ENCODE results near the gene PGC. TPM values are rescaled to one million over a fixed set of nuclear protein-coding genes. Genes with fewer than 3 reads are reported as not detected.

PGC gene
- total and polyA plus RNA-seq, 2 donors (not counting 1 experiment from before 2014, with no cell fraction given): not detected

DNA sequence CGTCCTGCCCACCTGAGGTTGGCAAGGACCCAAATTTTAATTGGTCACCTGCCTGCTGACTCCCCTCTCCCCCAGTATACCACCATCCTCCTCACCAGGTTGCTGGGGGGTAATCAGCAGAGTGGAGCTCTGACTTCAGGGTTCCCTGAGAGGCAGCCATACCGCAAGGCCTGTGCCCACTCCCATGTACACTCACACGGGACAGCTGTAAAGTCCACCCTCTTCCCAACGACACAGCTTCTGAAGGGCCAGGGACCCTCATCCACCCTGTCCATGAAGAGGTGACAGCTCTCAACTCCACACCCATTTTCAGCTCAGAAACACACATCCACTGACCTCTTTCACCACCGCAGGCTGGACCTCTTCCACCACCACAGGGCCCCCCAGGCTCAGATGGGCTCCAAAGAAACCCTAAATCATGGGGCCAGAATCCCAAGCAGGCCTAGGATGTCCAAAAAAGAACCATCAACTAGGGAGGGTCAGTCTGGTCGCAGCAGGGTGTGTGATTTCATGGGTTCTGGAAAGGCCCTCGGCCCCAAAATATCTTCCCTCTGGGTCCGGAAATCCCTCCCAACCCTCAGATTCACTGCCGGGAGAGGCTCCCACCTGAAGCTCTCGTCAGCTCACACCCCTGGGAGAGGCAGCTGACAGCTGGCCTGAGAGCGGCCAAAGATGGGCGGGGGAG is 41.7 kb downstream of the PGC start:
- Mint-ChIP-seq H3K4me1 (peaks cover 97% of the 10 kb centered on the region), H3K4me3 (peak overlapping the region; percentile 86), H3K27me3 (no peaks in the 10 kb centered on the region), H3K27ac (peak overlapping the region; percentile 100), H3K9me3 (ENCODE audit: insufficient read depth) (no peaks in the 10 kb centered on the region)
- intact Hi-C loops (cut with micrococcal nuclease): loop anchor here (5.0 to 10.0 kb wide), 2 partner anchors 158 to 189 kb away; partner anchors contain the start of genes FOXP4 and USP49
- Histone ChIP-seq H3K9ac (ENCODE audit: low read length) (peak overlapping the region; percentile 65), H3K36me3 (replicated peaks in 1 of 2; ENCODE audit: control extremely low read depth in 1 of 2, control insufficient read depth in 1 of 2, extremely low read depth in 1 of 2, insufficient read depth in 2 of 2, low read length in 1 of 2) (peaks cover 0 to 49% of the 10 kb centered on the region in 2 experiments), H4K20me1 (ENCODE audit: control insufficient read depth, insufficient read depth, low read length, poor library complexity, severe bottlenecking) (peaks cover 26% of the 10 kb centered on the region), H3K4me1 (ENCODE audit: control insufficient read depth in 2 of 2, insufficient read depth in 2 of 2, low read length in 2 of 2) (peaks cover 87 to 94% of the 10 kb centered on the region in 2 donors), H3K79me2 (ENCODE audit: control insufficient read depth, insufficient read depth, low read length) (peaks cover 97% of the 10 kb centered on the region), H3K4me3 (ENCODE audit: control extremely low read depth in 1 of 5, extremely low read depth in 1 of 5, insufficient read depth in 1 of 5, low read depth in 2 of 5, low read length in 4 of 5) (peak overlapping the region in 4 of 5 experiments; percentile 33 to 65 (median 56)), H3K27me3 (replicated peaks in 1 of 4; ENCODE audit: control extremely low read depth in 1 of 4, control insufficient read depth in 3 of 4, insufficient read depth in 4 of 4, low read length in 3 of 4) (no peaks in the 10 kb centered on the region), H3K9me3 (ENCODE audit: control extremely low read depth in 1 of 3, control insufficient read depth in 2 of 3, insufficient read depth in 1 of 3, low read length in 2 of 3) (peaks cover 0 to 5% (median 0%) of the 10 kb centered on the region in 3 donors), H3K27ac (ENCODE audit: low read length in 2 of 2) (peak overlapping the region; percentile 83 to 96), H3K4me2 (replicated peaks; ENCODE audit: low read depth, low read length, poor library complexity, severe bottlenecking) (peak overlapping the region; percentile 82), H2AFZ (ENCODE audit: insufficient read depth, low read depth, low read length, poor library complexity, severe bottlenecking) (peak overlapping the region; percentile 16)
- 44% methylated on average over 12 of the region's 12 CpGs for WGBS (ENCODE audit: insufficient coverage)
- CTCF ChIA-PET: interaction anchor here (0.9 to 8.3 kb wide), 19 partner anchors 7 to 399 kb away, joined by 3 to 303 read pairs (median 5); partner anchors contain the start of genes BYSL, MED20, TFEB and TOMM6
- DNase-seq (peak; percentile 36), ATAC-seq (ENCODE audit: low read depth) (no peak)
- TF ChIP-seq, protein P1, sequence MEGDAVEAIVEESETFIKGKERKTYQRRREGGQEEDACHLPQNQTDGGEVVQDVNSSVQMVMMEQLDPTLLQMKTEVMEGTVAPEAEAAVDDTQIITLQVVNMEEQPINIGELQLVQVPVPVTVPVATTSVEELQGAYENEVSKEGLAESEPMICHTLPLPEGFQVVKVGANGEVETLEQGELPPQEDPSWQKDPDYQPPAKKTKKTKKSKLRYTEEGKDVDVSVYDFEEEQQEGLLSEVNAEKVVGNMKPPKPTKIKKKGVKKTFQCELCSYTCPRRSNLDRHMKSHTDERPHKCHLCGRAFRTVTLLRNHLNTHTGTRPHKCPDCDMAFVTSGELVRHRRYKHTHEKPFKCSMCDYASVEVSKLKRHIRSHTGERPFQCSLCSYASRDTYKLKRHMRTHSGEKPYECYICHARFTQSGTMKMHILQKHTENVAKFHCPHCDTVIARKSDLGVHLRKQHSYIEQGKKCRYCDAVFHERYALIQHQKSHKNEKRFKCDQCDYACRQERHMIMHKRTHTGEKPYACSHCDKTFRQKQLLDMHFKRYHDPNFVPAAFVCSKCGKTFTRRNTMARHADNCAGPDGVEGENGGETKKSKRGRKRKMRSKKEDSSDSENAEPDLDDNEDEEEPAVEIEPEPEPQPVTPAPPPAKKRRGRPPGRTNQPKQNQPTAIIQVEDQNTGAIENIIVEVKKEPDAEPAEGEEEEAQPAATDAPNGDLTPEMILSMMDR (IDR thresholded peaks at IDR 0.05): no peak
- TF ChIP-seq EZH2 (IDR thresholded peaks at IDR 0.05; ENCODE audit: borderline replicate concordance, insufficient read depth, low read depth, low read length, poor library complexity, severe bottlenecking): no peak
- POLR2A ChIA-PET: interaction anchor here (0.6 to 11.0 kb wide), 9 partner anchors 9 to 1601 kb away, joined by 3 to 342 read pairs (median 11); partner anchors contain the start of gene TFEB
